ENCODE results near the gene TRPC4. TPM values are rescaled to one million over a fixed set of nuclear protein-coding genes. Genes with fewer than 3 reads are reported as not detected.

The TRPC4 gene
- total RNA-seq, 1 experiment from 2014 or later: 8.0 TPM

- Mint-ChIP-seq H3K4me1 (peaks cover 69% of the 10 kb centered on the region), H3K27ac (peak overlapping the region; percentile 78), H3K4me3 (peak overlapping the region; percentile 83), H3K9me3 (peaks cover 16% of the 10 kb centered on the region), H3K36me3 (peaks cover 31% of the 10 kb centered on the region), H3K27me3 (ENCODE audit: low read depth) (no peaks in the 10 kb centered on the region)
- ChIA-PET CTCF (interaction anchor here (1.8 kb wide), 1 partner anchor 48 kb away, joined by 14 read pairs; the partner anchor contains the start of gene TRPC4), POLR2A (no interaction called here)
- no peak for ATAC-seq
- TF ChIP-seq ZNF263 (CRISPR knock-in tag; IDR thresholded peaks at IDR 0.05; ENCODE audit: low read depth) (no peak), TCF7 (CRISPR knock-in tag; IDR thresholded peaks at IDR 0.05; ENCODE audit: low read depth) (no peak), ZNF219 (CRISPR knock-in tag; IDR thresholded peaks at IDR 0.05; ENCODE audit: borderline replicate concordance) (no peak), NR2C2 (CRISPR knock-in tag; IDR thresholded peaks at IDR 0.05) (no peak), NR3C1 (CRISPR knock-in tag; conservative IDR thresholded peaks at IDR 0.05; ENCODE audit: low read depth) (no peak), ZNF532 (CRISPR knock-in tag; IDR thresholded peaks at IDR 0.05; ENCODE audit: borderline replicate concordance) (no peak), GRHL2 (CRISPR knock-in tag; IDR thresholded peaks at IDR 0.05; ENCODE audit: insufficient replicate concordance, severe bottlenecking) (no peak), FOXK1 (CRISPR knock-in tag; IDR thresholded peaks at IDR 0.05) (no peak), E2F5 (CRISPR knock-in tag; IDR thresholded peaks at IDR 0.05) (no peak), CTCF (IDR thresholded peaks at IDR 0.05) (no peak)
- no peak for DNase-seq (ENCODE audit: low spot score)
These were observed 49.2 kb upstream of the TRPC4 start for GRCh38 chr13:37918751-37919150.

GRCh38 chr13:37918116-37918714 is 48.6 kb upstream of the TRPC4 start:
- CTCF ChIA-PET: interaction anchor here (1.8 to 2.2 kb wide), 2 partner anchors 48 kb away, joined by 10 to 14 read pairs; partner anchors contain the start of gene TRPC4
- no peaks in the 10 kb centered on the region for H3K27me3 Mint-ChIP-seq (ENCODE audit: low read depth)
- H3K27ac Mint-ChIP-seq: peak overlapping the region; percentile 78
- peak overlapping the region; percentile 83 for H3K4me3 Mint-ChIP-seq
- peaks cover 25% of the 10 kb centered on the region for H3K36me3 Mint-ChIP-seq
- ATAC-seq (no peak), DNase-seq (ENCODE audit: low spot score) (no peak)
- peaks cover 67% of the 10 kb centered on the region for H3K4me1 Mint-ChIP-seq
- H3K9me3 Mint-ChIP-seq: peaks cover 16% of the 10 kb centered on the region
- POLR2A ChIA-PET: no interaction called here
- TF ChIP-seq ZMAT4 (CRISPR knock-in tag; IDR thresholded peaks at IDR 0.05) (no peak), CBFB (CRISPR knock-in tag; IDR thresholded peaks at IDR 0.05; ENCODE audit: low read depth) (no peak), ZNF671 (CRISPR knock-in tag; IDR thresholded peaks at IDR 0.05) (no peak), AFF4 (CRISPR knock-in tag; IDR thresholded peaks at IDR 0.05; ENCODE audit: borderline replicate concordance) (no peak), MAX (CRISPR knock-in tag; IDR thresholded peaks at IDR 0.05) (no peak), CDX4 (CRISPR knock-in tag; IDR thresholded peaks at IDR 0.05; ENCODE audit: borderline replicate concordance) (no peak), SMAD4 (CRISPR knock-in tag; IDR thresholded peaks at IDR 0.05) (no peak), TEAD4 (CRISPR knock-in tag; IDR thresholded peaks at IDR 0.05) (no peak), PREB (CRISPR knock-in tag; IDR thresholded peaks at IDR 0.05; ENCODE audit: borderline replicate concordance) (no peak), ZNF317 (CRISPR knock-in tag; IDR thresholded peaks at IDR 0.05; ENCODE audit: borderline replicate concordance, low read depth) (no peak), ETV6 (CRISPR knock-in tag; IDR thresholded peaks at IDR 0.05) (no peak), NR2C2 (CRISPR knock-in tag; IDR thresholded peaks at IDR 0.05) (no peak)

Data from WTC11 (cell line).